Measurements from ENCODE around the gene CFAP410.
"Not testable (repeated sequence)": the region's sequence is repeated elsewhere in the genome, so short reads cannot be mapped to it uniquely, and the experiment has no call there.

CFAP410 gene

GRCh38 chr21:44285138-44285992 is 53.8 kb downstream of the CFAP410 start, which contains the start of gene AIRE:
Gene AIRE (plus strand): TSS chr21:44285876. CDS start chr21:44286007, 131 bp downstream.
- DNase-seq (ENCODE audit: low spot score) = no peak

GRCh38 chr21:44283948-44284347 is 55.2 kb downstream of the CFAP410 start:
- no peak for DNase-seq (ENCODE audit: low spot score)

GRCh38 chr21:44283211-44283785 is 55.9 kb downstream of the CFAP410 start:
- DNase-seq (ENCODE audit: low spot score) = not testable (repeated sequence)

GRCh38 chr21:44282370-44282769 is 56.8 kb downstream of the CFAP410 start:
- DNase-seq (ENCODE audit: low spot score) = no peak

GRCh38 chr21:44281801-44282200 is 57.4 kb downstream of the CFAP410 start:
- no peak for DNase-seq (ENCODE audit: low spot score)

GRCh38 chr21:44279354-44280260 is 59.6 kb downstream of the CFAP410 start:
- no peak for DNase-seq (ENCODE audit: low spot score)

Measured in CD4-positive, alpha-beta T cell treated with Interleukin-2 at 100 ng/mL for 4 hours (primary cell).